HG02840 (cell line): Measurements from ENCODE around the gene ITPKB.
"Not testable (repeated sequence)": the region's sequence is repeated elsewhere in the genome, so short reads cannot be mapped to it uniquely, and the experiment has no call there.

ENCODE experiments used
- ATAC-seq: cut with Tn5 transposase; IDR thresholded peaks from one replicate; pipeline ENCODE4 v1.9.1; 2021; ENCODE audit warnings: mild to moderate bottlenecking, moderate library complexity, moderate number of reproducible peaks; ENCODE audit not compliant: unreplicated experiment, low FRiP score

ITPKB gene

GRCh38 chr1:226643177-226643576 lies 95.9 kb downstream of the ITPKB start:
- ATAC-seq = no peak

- no peak for ATAC-seq
Observed at GRCh38 chr1:226642421-226642820, 96.7 kb downstream of the ITPKB start.

GRCh38 chr1:226641671-226642231 lies 97.3 kb downstream of the ITPKB start:
- no peak for ATAC-seq

GRCh38 chr1:226640321-226641136 lies 98.6 kb downstream of the ITPKB start:
- ATAC-seq = no peak

- ATAC-seq = no peak
Observed at GRCh38 chr1:226639631-226640061, 99.4 kb downstream of the ITPKB start.

- ATAC-seq = not testable (repeated sequence)
Observed at GRCh38 chr1:226639206-226639605, 99.9 kb downstream of the ITPKB start.

- ATAC-seq = no peak
Observed at GRCh38 chr1:226638608-226639007, 100.5 kb downstream of the ITPKB start.

GRCh38 chr1:226638001-226638601 lies 101.0 kb downstream of the ITPKB start:
- no peak for ATAC-seq

GRCh38 chr1:226637147-226637935 lies 101.7 kb downstream of the ITPKB start:
- no peak for ATAC-seq

- no peak for ATAC-seq
Observed at GRCh38 chr1:226636847-226637096, 102.3 kb downstream of the ITPKB start.

GRCh38 chr1:226635456-226635941 lies 103.6 kb downstream of the ITPKB start:
- no peak for ATAC-seq

- ATAC-seq = no peak
Observed at GRCh38 chr1:226634611-226635246, 104.4 kb downstream of the ITPKB start.

GRCh38 chr1:226634166-226634588 lies 104.9 kb downstream of the ITPKB start:
- ATAC-seq = no peak

GRCh38 chr1:226633541-226634165 lies 105.4 kb downstream of the ITPKB start:
- ATAC-seq = no peak

GRCh38 chr1:226632922-226633351 lies 106.1 kb downstream of the ITPKB start:
- ATAC-seq = no peak

GRCh38 chr1:226632169-226632879 lies 106.8 kb downstream of the ITPKB start:
- no peak for ATAC-seq

GRCh38 chr1:226631229-226632000 lies 107.7 kb downstream of the ITPKB start:
- ATAC-seq = no peak

GRCh38 chr1:226630592-226630991 lies 108.5 kb downstream of the ITPKB start:
- no peak for ATAC-seq
